ENCODE data around the gene TSHZ2.
"Not testable (repeated sequence)": the region's sequence is repeated elsewhere in the genome, so short reads cannot be mapped to it uniquely, and the experiment has no call there.

Gene TSHZ2

GRCh38 chr20:52962183-52962582 is 10.0 kb upstream of the TSHZ2 start:
- DNase-seq (ENCODE audit: low read depth), result no peak

- no peak for DNase-seq (ENCODE audit: low read depth)
Observed at GRCh38 chr20:52963131-52963530, 9.0 kb upstream of the TSHZ2 start.

GRCh38 chr20:52964131-52964530 is 8.0 kb upstream of the TSHZ2 start:
- DNase-seq (ENCODE audit: low read depth), result no peak

- no peak for DNase-seq (ENCODE audit: low read depth)
Observed at GRCh38 chr20:52965380-52965779, 6.8 kb upstream of the TSHZ2 start.

GRCh38 chr20:52965819-52966218 is 6.3 kb upstream of the TSHZ2 start:
- DNase-seq (ENCODE audit: low read depth), result no peak

- DNase-seq (ENCODE audit: low read depth), result not testable (repeated sequence)
Observed at GRCh38 chr20:52966543-52966942, 5.6 kb upstream of the TSHZ2 start.

- no peak for DNase-seq (ENCODE audit: low read depth)
Observed at GRCh38 chr20:52971498-52972189, 514 bp upstream of the TSHZ2 start.

GRCh38 chr20:52972965-52973819 is 1.0 kb downstream of the TSHZ2 start:
- no peak for DNase-seq (ENCODE audit: low read depth)

- DNase-seq (ENCODE audit: low read depth), result no peak
Observed at GRCh38 chr20:52974179-52974594, 2.0 kb downstream of the TSHZ2 start.

- no peak for DNase-seq (ENCODE audit: low read depth)
Observed at GRCh38 chr20:52975029-52975732, 3.0 kb downstream of the TSHZ2 start.

- DNase-seq (ENCODE audit: low read depth), result no peak
Observed at GRCh38 chr20:52975803-52976531, 3.8 kb downstream of the TSHZ2 start.

- DNase-seq (ENCODE audit: low read depth), result no peak
Observed at GRCh38 chr20:52978851-52979250, 6.7 kb downstream of the TSHZ2 start.

- DNase-seq (ENCODE audit: low read depth), result no peak
Observed at GRCh38 chr20:52981051-52981450, 8.9 kb downstream of the TSHZ2 start.

- no peak for DNase-seq (ENCODE audit: low read depth)
Observed at GRCh38 chr20:52983726-52984450, 11.7 kb downstream of the TSHZ2 start.

GRCh38 chr20:52984451-52984810 is 12.3 kb downstream of the TSHZ2 start:
- no peak for DNase-seq (ENCODE audit: low read depth)

GRCh38 chr20:52985687-52986086 is 13.5 kb downstream of the TSHZ2 start:
- no peak for DNase-seq (ENCODE audit: low read depth)

GRCh38 chr20:52987295-52987694 is 15.1 kb downstream of the TSHZ2 start:
- DNase-seq (ENCODE audit: low read depth), result no peak

- no peak for DNase-seq (ENCODE audit: low read depth)
Observed at GRCh38 chr20:52991830-52992229, 19.7 kb downstream of the TSHZ2 start.

- DNase-seq (ENCODE audit: low read depth), result no peak
Observed at GRCh38 chr20:52992632-52993031, 20.5 kb downstream of the TSHZ2 start.

GRCh38 chr20:52993076-52993475 is 20.9 kb downstream of the TSHZ2 start:
- no peak for DNase-seq (ENCODE audit: low read depth)

GRCh38 chr20:52994184-52994970 is 22.2 kb downstream of the TSHZ2 start:
- no peak for DNase-seq (ENCODE audit: low read depth)
